Colon (tissue), 2 donors: ENCODE data around the gene SUSD5.
"Not testable (repeated sequence)": the region's sequence is repeated elsewhere in the genome, so short reads cannot be mapped to it uniquely, and the experiment has no call there.

Experiments used
- FAIRE-seq: peaks from 2 replicates; lab custom pipeline; 2012; peaks lifted over from hg19 to GRCh38; lab: Jason Lieb, UNC
- donor health status: control.
- donor health status: control.

Gene SUSD5

GRCh38 chr3:33115024-33115768, 103.4 kb downstream of the SUSD5 start:
- no peak for FAIRE-seq

- no peak for FAIRE-seq
Measured at GRCh38 chr3:33114622-33115023, 104.0 kb downstream of the SUSD5 start.

- FAIRE-seq: no peak
Measured at GRCh38 chr3:33113772-33114621, 104.6 kb downstream of the SUSD5 start, which contains the start of gene CRTAP. Gene CRTAP (plus strand): TSS chr3:33114014. CDS start chr3:33114078, 64 bp downstream.

GRCh38 chr3:33111581-33111980, 107.0 kb downstream of the SUSD5 start:
- no peak for FAIRE-seq

- not testable (repeated sequence) for FAIRE-seq
Measured at GRCh38 chr3:33106854-33107253, 111.8 kb downstream of the SUSD5 start.

GRCh38 chr3:33105341-33105948, 113.2 kb downstream of the SUSD5 start:
- no peak for FAIRE-seq

GRCh38 chr3:33104803-33105202, 113.8 kb downstream of the SUSD5 start:
- no peak for FAIRE-seq

GRCh38 chr3:33103480-33103879, 115.1 kb downstream of the SUSD5 start:
- no peak for FAIRE-seq

- FAIRE-seq: no peak
Measured at GRCh38 chr3:33103034-33103433, 115.6 kb downstream of the SUSD5 start.

GRCh38 chr3:33100229-33100628, 118.4 kb downstream of the SUSD5 start:
- FAIRE-seq: no peak
